ENCODE results near the gene CCND3.

DNA sequence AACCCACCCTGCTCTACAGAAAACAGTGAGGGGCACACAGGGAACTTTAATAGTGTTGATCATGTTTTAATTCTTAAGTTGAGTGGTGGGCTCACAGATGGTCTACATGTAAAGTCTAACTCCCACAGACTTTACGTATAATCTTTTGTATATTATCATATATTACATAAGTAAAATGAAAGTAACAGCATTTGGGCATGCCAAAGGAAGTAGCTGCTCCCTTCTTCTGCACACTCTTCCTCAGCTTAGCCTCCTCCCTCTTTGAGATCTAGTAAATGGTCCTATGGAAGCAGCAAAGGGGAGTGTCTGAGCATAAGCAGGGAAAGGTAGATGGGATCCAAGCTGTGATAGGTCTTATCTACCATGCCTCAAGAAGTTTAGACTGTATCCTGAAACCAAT is 31.9 kb downstream of the CCND3 start:
- TF ChIP-seq, protein P1, sequence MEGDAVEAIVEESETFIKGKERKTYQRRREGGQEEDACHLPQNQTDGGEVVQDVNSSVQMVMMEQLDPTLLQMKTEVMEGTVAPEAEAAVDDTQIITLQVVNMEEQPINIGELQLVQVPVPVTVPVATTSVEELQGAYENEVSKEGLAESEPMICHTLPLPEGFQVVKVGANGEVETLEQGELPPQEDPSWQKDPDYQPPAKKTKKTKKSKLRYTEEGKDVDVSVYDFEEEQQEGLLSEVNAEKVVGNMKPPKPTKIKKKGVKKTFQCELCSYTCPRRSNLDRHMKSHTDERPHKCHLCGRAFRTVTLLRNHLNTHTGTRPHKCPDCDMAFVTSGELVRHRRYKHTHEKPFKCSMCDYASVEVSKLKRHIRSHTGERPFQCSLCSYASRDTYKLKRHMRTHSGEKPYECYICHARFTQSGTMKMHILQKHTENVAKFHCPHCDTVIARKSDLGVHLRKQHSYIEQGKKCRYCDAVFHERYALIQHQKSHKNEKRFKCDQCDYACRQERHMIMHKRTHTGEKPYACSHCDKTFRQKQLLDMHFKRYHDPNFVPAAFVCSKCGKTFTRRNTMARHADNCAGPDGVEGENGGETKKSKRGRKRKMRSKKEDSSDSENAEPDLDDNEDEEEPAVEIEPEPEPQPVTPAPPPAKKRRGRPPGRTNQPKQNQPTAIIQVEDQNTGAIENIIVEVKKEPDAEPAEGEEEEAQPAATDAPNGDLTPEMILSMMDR (IDR thresholded peaks at IDR 0.05), result no peak
- TF ChIP-seq POLR2A (IDR thresholded peaks at IDR 0.05), result no peak

Data from prostate gland (tissue), 2 donors.